Liver (tissue), 9 donors: ENCODE measurements around the gene MARCHF11. TPM values are rescaled to one million over a fixed set of nuclear protein-coding genes. Genes with fewer than 3 reads are reported as not detected.

Source experiments
- DNase-seq: peaks from one replicate; pipeline ENCODE4 v3.0.0-alpha.2; 2017; ENCODE audit warnings: low spot score
- H3K27ac ChIP-seq, 2 donors: one replicate each; pipeline ENCODE4 v1.7.0; 2013; ENCODE audit warnings: inconsistent platforms in 2 of 2, low read length in 2 of 2, control low read depth in 1 of 2, low read depth in 1 of 2, mild to moderate bottlenecking in 1 of 2
- H3K27me3 ChIP-seq, 4 donors: one replicate each; pipeline versions ENCODE4 v1.6.1 to v1.7.0; 2013; ENCODE audit warnings: low read length in 3 of 4, inconsistent platforms in 1 of 4, mild to moderate bottlenecking in 1 of 4, moderate library complexity in 1 of 4; ENCODE audit not compliant: control insufficient read depth in 4 of 4, insufficient read depth in 4 of 4
- H3K36me3 ChIP-seq, 4 donors: one replicate each; pipeline versions ENCODE4 v1.6.1 to v1.7.0; 2013; ENCODE audit warnings: low read length in 3 of 4, mild to moderate bottlenecking in 3 of 4, low read depth in 1 of 4, moderate library complexity in 1 of 4; ENCODE audit not compliant: control insufficient read depth in 4 of 4, insufficient read depth in 3 of 4
- H3K4me1 ChIP-seq, 4 donors: one replicate each; pipeline versions ENCODE4 v1.6.1 to v1.7.0; 2013; ENCODE audit warnings: low read length in 3 of 4, mild to moderate bottlenecking in 3 of 4, moderate library complexity in 1 of 4; ENCODE audit not compliant: control insufficient read depth in 4 of 4, insufficient read depth in 4 of 4
- H3K4me3 ChIP-seq, 3 donors: one replicate each; pipeline versions ENCODE4 v1.6.1 to v1.7.0; 2013; ENCODE audit warnings: low read length in 3 of 3, control low read depth in 1 of 3, low read depth in 1 of 3, mild to moderate bottlenecking in 1 of 3
- H3K9ac ChIP-seq, 2 donors: one replicate each; pipeline ENCODE4 v1.7.0; 2013; ENCODE audit warnings: low read length in 2 of 2, mild to moderate bottlenecking in 2 of 2, moderate library complexity in 2 of 2, control low read depth in 1 of 2, low read depth in 1 of 2
- H3K9me3 ChIP-seq, 4 donors: one replicate each; pipeline versions ENCODE4 v1.6.1 to v1.7.0; 2013; ENCODE audit warnings: low read length in 3 of 4; ENCODE audit not compliant: control insufficient read depth in 4 of 4
- ATF3 ChIP-seq: IDR thresholded peaks from 2 replicates; pipeline ENCODE4 v1.6.1; 2016; ENCODE audit warnings: antibody characterized with exemption
- CTCF ChIP-seq: fragments of 150-350 bp; IDR thresholded peaks from 2 replicates; pipeline ENCODE4 v1.5.1; 2017; ENCODE audit warnings: improper control_type of control experiment, low read depth, low read length; ENCODE audit not compliant: missing input control
- EGR1 ChIP-seq, 2 donors: IDR thresholded peaks; 2 replicates each; pipeline ENCODE4 v1.6.1; 2016 to 2018; ENCODE audit warnings: antibody characterized with exemption in 2 of 2, low read depth in 2 of 2
- FOXA1 ChIP-seq: IDR thresholded peaks from 2 replicates; pipeline ENCODE4 v1.6.1; 2016; ENCODE audit warnings: antibody characterized with exemption
- FOXA2 ChIP-seq: IDR thresholded peaks from 2 replicates; pipeline ENCODE4 v1.6.1; 2016; ENCODE audit warnings: antibody characterized with exemption
- GABPA ChIP-seq, 2 donors: IDR thresholded peaks in 1 of 2; conservative IDR thresholded peaks in 1 of 2; 2 replicates each; pipeline ENCODE4 v1.6.1; 2016; ENCODE audit warnings: antibody characterized with exemption in 2 of 2, mild to moderate bottlenecking in 1 of 2, moderate library complexity in 1 of 2
- HNF4A ChIP-seq, 2 donors: conservative IDR thresholded peaks; 2 replicates each; pipeline ENCODE4 v1.6.1; 2016; ENCODE audit warnings: antibody characterized with exemption in 2 of 2, mild to moderate bottlenecking in 2 of 2
- HNF4G ChIP-seq: IDR thresholded peaks from 2 replicates; pipeline ENCODE4 v1.6.1; 2016; ENCODE audit warnings: antibody characterized with exemption
- JUND ChIP-seq, 2 donors: IDR thresholded peaks; 2 replicates each; pipeline ENCODE4 v1.6.1; 2016; ENCODE audit warnings: antibody characterized with exemption in 2 of 2
- MAX ChIP-seq: IDR thresholded peaks from 2 replicates; pipeline ENCODE4 v1.6.1; 2016; ENCODE audit warnings: antibody characterized with exemption
- NR2F2 ChIP-seq: IDR thresholded peaks from 2 replicates; pipeline ENCODE4 v1.6.1; 2016; ENCODE audit warnings: antibody characterized with exemption
- RAD21 ChIP-seq, 2 donors: IDR thresholded peaks; 2 replicates each; pipeline ENCODE4 v1.6.1; 2016; ENCODE audit warnings: antibody characterized with exemption in 2 of 2, mild to moderate bottlenecking in 2 of 2
- REST ChIP-seq: IDR thresholded peaks from 2 replicates; pipeline ENCODE4 v1.6.1; 2016; ENCODE audit warnings: antibody characterized with exemption, mild to moderate bottlenecking
- RXRA ChIP-seq, 2 donors: IDR thresholded peaks; 2 replicates each; pipeline ENCODE4 v1.6.1; 2017 to 2018; ENCODE audit warnings: antibody characterized with exemption in 2 of 2, mild to moderate bottlenecking in 1 of 2
- SP1 ChIP-seq: IDR thresholded peaks from 2 replicates; pipeline ENCODE4 v1.6.1; 2018; ENCODE audit warnings: antibody characterized with exemption, mild to moderate bottlenecking
- TAF1 ChIP-seq: conservative IDR thresholded peaks from 2 replicates; pipeline ENCODE4 v1.6.1; 2016; ENCODE audit warnings: antibody characterized with exemption, mild to moderate bottlenecking
- YY1 ChIP-seq: IDR thresholded peaks from 2 replicates; pipeline ENCODE4 v1.6.1; 2016; ENCODE audit warnings: antibody characterized with exemption, mild to moderate bottlenecking
- ZBTB33 ChIP-seq: IDR thresholded peaks from 2 replicates; pipeline ENCODE4 v1.6.1; 2016; ENCODE audit warnings: antibody characterized with exemption
- WGBS: extraction: QIAGEN DNeasy Blood & Tissue Kit; methylation state at CpG from one replicate; pipeline ENCODE4 v1.1.7; 2013; 5-methylcytosine and 5-hydroxymethylcytosine counted together
- polyA plus RNA-seq, 2 donors: library from polyadenylated mRNA; stranded (reverse) in 1 of 2; unstranded in 1 of 2; fragments of 200-250 nt in 1 of 2; fragments of >200 nt in 1 of 2; fragmentation: Nextera tagmentation in 1 of 2; extraction: Ambion mirVana in 1 of 2; gene quantifications; one replicate each; pipeline versions ENCODE4 v1.2.1 to v1.2.3, GENCODE V29; 2013 to 2015
- total RNA-seq, 2 donors: library from RNA; depleted of rRNA; stranded (reverse); fragments of >200 nt; gene quantifications; one replicate each; pipeline ENCODE4 v1.2.3, GENCODE V29; 2014
- donor health status: healthy.
- donor health status: healthy.
- donor health status: healthy.
- donor health status: healthy.
- donor health status: healthy.

MARCHF11 gene
- total and polyA plus RNA-seq, 4 donors: 0.05 TPM; not detected in 3

GRCh38 chr5:16034319-16035001 is 145.1 kb downstream of the MARCHF11 start:
- TF ChIP-seq CTCF (no peak), ZBTB33 (no peak), NR2F2 (no peak), SP1 (no peak), MAX (no peak), TAF1 (no peak), GABPA (IDR thresholded peaks at IDR 0.05 in 1 of 2, conservative IDR thresholded peaks at IDR 0.05 in 1 of 2) (no peak), YY1 (no peak), FOXA1 (no peak), RAD21 (IDR thresholded peaks at IDR 0.05) (no peak)
- WGBS: 71% methylated on average over 8 of the region's 8 CpGs

GRCh38 chr5:16033187-16033925 is 146.2 kb downstream of the MARCHF11 start:
- TF ChIP-seq JUND (IDR thresholded peaks at IDR 0.05) (no peak), FOXA2 (no peak), SP1 (no peak), HNF4A (conservative IDR thresholded peaks at IDR 0.05) (no peak), NR2F2 (no peak), RXRA (IDR thresholded peaks at IDR 0.05) (no peak), ATF3 (no peak), GABPA (IDR thresholded peaks at IDR 0.05 in 1 of 2, conservative IDR thresholded peaks at IDR 0.05 in 1 of 2) (no peak), REST (no peak), MAX (no peak), RAD21 (IDR thresholded peaks at IDR 0.05) (no peak), EGR1 (IDR thresholded peaks at IDR 0.05; ENCODE audit: low read depth in 2 of 2) (no peak), HNF4G (no peak), FOXA1 (no peak), ZBTB33 (no peak)
- DNase-seq: no peak
- WGBS: 89% methylated on average over 4 of the region's 4 CpGs

More at GRCh38 chr5:16034319-16035001, 145.1 kb downstream of the MARCHF11 start:
- no peaks in the 10 kb centered on the region for H3K9me3 ChIP-seq
- no peak overlapping the region for H3K9ac ChIP-seq
- H3K27ac ChIP-seq: no peak overlapping the region
- no peaks in the 10 kb centered on the region for H3K36me3 ChIP-seq
- H3K27me3 ChIP-seq: no peaks in the 10 kb centered on the region
- DNase-seq: no peak
- no peaks in the 10 kb centered on the region for H3K4me1 ChIP-seq
- H3K4me3 ChIP-seq: no peak overlapping the region

More at GRCh38 chr5:16033187-16033925, 146.2 kb downstream of the MARCHF11 start:
- no peaks in the 10 kb centered on the region for H3K4me1 ChIP-seq
- no peak overlapping the region for H3K9ac ChIP-seq
- no peak overlapping the region for H3K4me3 ChIP-seq
- H3K27ac ChIP-seq: no peak overlapping the region
- no peaks in the 10 kb centered on the region for H3K36me3 ChIP-seq
- no peaks in the 10 kb centered on the region for H3K9me3 ChIP-seq
- H3K27me3 ChIP-seq: no peaks in the 10 kb centered on the region
